Body of pancreas (tissue), 4 donors: ENCODE data around the gene DYSF. TPM values are rescaled to one million over a fixed set of nuclear protein-coding genes. Genes with fewer than 3 reads are reported as not detected.

Source experiments
- ATAC-seq: fragments of 150-250 bp; one replicate; pipeline ENCODE4 v1.9.1; 2016
- DNase-seq, 4 donors: peaks; one replicate each; pipeline ENCODE4 v3.0.0-alpha.2; 2019
- H3K27ac ChIP-seq, 4 donors: fragments of 200-600 bp; sonication (generic); 1 replicate in 3 of 4; 2 replicates in 1 of 4; pipeline versions ENCODE4 v1.5.1 to v1.6.1; 2016 to 2019; ENCODE audit warnings: mild to moderate bottlenecking in 1 of 4, mixed read lengths in 1 of 4, moderate library complexity in 1 of 4
- H3K27me3 ChIP-seq, 2 donors: fragments of 200-600 bp; sonication (generic); one replicate each; pipeline ENCODE4 v1.6.0; 2016; ENCODE audit warnings: mild to moderate bottlenecking in 1 of 2
- H3K36me3 ChIP-seq, 2 donors: fragments of 200-600 bp; sonication (generic); replicated peaks in 1 of 2; 2 replicates each; pipeline ENCODE4 v1.5.1; 2016; ENCODE audit warnings: low read depth in 2 of 2; ENCODE audit not compliant: insufficient read depth in 1 of 2
- H3K4me1 ChIP-seq: fragments of 200-600 bp; sonication (generic); one replicate; pipeline ENCODE4 v1.6.0; 2016
- H3K4me3 ChIP-seq, 2 donors: fragments of 200-600 bp; sonication (generic); 1 replicate in 1 of 2; 2 replicates in 1 of 2; pipeline ENCODE4 v1.5.1; 2016 to 2019
- H3K9me3 ChIP-seq, 3 donors: fragments of 200-600 bp; sonication (generic); 1 replicate in 2 of 3; 2 replicates in 1 of 3; pipeline ENCODE4 v1.5.1; 2016
- POLR2A ChIP-seq, 3 donors: fragments of 450-650 bp; IDR thresholded peaks; one replicate each; pipeline ENCODE4 v1.6.1; 2016; ENCODE audit warnings: antibody characterized with exemption in 3 of 3, mild to moderate bottlenecking in 2 of 3
- WGBS, 2 donors: methylation state at CpG; one replicate each; pipeline ENCODE4 v1.1.5; 2017; 5-methylcytosine and 5-hydroxymethylcytosine counted together
- intact Hi-C: fragments of 100-400 bp; cut with DNase I; formaldehyde crosslinking; loops from one replicate; pipeline ENCODE4 v1.15.1; 2023
- total RNA-seq, 2 donors: library from RNA; depleted of rRNA; stranded (reverse); fragments of >200 nt; gene quantifications; one replicate each; pipeline ENCODE4 v1.1.0, GENCODE V29; 2016
- TF ChIP-seq, protein P1 (sequence below), 7 experiments: fragments of 450-650 bp in 4 of 7; fragments of 200-600 bp in 3 of 7; sonication (generic) in 3 of 7; IDR thresholded peaks; one replicate each; pipeline ENCODE4 v1.5.1; 2016 to 2019; ENCODE audit warnings: antibody characterized with exemption in 7 of 7

Gene DYSF
- total RNA-seq, 2 donors from 2014 or later: 3.1 to 10.9 TPM

- intact Hi-C loops: no loop called here
These were observed 281.3 kb downstream of the DYSF start for GRCh38 chr2:71734620-71735019.

GRCh38 chr2:71735676-71736075, 282.3 kb downstream of the DYSF start:
- Histone ChIP-seq H3K27ac (no peak overlapping the region), H3K4me1 (no peaks in the 10 kb centered on the region), H3K4me3 (no peak overlapping the region), H3K36me3 (no peaks in the 10 kb centered on the region), H3K27me3 (no peaks in the 10 kb centered on the region), H3K9me3 (no peaks in the 10 kb centered on the region)
- DNase-seq: no peak
- 93 to 94% methylated on average over 1 of the region's 1 CpG for WGBS, 2 donors
- TF ChIP-seq, protein P1, sequence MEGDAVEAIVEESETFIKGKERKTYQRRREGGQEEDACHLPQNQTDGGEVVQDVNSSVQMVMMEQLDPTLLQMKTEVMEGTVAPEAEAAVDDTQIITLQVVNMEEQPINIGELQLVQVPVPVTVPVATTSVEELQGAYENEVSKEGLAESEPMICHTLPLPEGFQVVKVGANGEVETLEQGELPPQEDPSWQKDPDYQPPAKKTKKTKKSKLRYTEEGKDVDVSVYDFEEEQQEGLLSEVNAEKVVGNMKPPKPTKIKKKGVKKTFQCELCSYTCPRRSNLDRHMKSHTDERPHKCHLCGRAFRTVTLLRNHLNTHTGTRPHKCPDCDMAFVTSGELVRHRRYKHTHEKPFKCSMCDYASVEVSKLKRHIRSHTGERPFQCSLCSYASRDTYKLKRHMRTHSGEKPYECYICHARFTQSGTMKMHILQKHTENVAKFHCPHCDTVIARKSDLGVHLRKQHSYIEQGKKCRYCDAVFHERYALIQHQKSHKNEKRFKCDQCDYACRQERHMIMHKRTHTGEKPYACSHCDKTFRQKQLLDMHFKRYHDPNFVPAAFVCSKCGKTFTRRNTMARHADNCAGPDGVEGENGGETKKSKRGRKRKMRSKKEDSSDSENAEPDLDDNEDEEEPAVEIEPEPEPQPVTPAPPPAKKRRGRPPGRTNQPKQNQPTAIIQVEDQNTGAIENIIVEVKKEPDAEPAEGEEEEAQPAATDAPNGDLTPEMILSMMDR (IDR thresholded peaks at IDR 0.05): no peak
- no peak for TF ChIP-seq POLR2A (IDR thresholded peaks at IDR 0.05)
- ATAC-seq: no peak
- intact Hi-C loops: no loop called here

More at GRCh38 chr2:71734620-71735019, 281.3 kb downstream of the DYSF start:
- DNase-seq: no peak
- Histone ChIP-seq H3K27me3 (no peaks in the 10 kb centered on the region), H3K27ac (no peak overlapping the region), H3K36me3 (no peaks in the 10 kb centered on the region), H3K9me3 (no peaks in the 10 kb centered on the region), H3K4me3 (no peak overlapping the region), H3K4me1 (no peaks in the 10 kb centered on the region)
- no peak for TF ChIP-seq POLR2A (IDR thresholded peaks at IDR 0.05)
- TF ChIP-seq, protein P1 (IDR thresholded peaks at IDR 0.05): no peak
- no peak for ATAC-seq

Other genes starting within 250 kb of the DYSF start
- 10 to 100 TPM; 18.5 to 32.9 TPM for gene PAIP2B, start 226.5 kb upstream of the DYSF start, total RNA-seq
- 100 to 1,000 TPM; 108 to 146 TPM for gene ZNF638, start 121.8 kb upstream of the DYSF start, total RNA-seq